Left hindlimb (tissue), 1 donor: ENCODE data around the gene CSTPP1.
"Not testable (repeated sequence)": the region's sequence is repeated elsewhere in the genome, so short reads cannot be mapped to it uniquely, and the experiment has no call there.

Experiments used
- DNase-seq: peaks from one replicate; pipeline ENCODE4 v3.0.0-alpha.2; 2018

Gene CSTPP1

DNA sequence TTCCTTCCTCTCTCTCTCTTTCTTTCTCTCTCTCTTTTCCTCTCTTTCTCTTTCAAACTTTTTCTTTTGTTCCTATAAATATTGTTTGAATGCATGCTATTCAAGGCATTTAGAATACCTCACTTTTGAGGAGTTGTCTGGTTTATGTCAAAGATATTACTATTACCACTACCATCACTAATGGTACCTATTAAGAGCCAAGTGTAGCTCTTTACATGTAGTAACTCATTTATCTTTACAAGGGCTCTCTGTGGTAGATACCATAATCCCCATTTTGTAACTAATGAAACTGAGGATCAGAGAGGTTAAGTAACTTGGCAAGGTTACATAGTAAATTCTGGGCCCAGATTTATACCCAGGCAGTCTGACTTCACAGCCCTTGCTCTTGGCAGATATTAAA, 116.0 kb downstream of the CSTPP1 start:
- DNase-seq: no peak

DNA sequence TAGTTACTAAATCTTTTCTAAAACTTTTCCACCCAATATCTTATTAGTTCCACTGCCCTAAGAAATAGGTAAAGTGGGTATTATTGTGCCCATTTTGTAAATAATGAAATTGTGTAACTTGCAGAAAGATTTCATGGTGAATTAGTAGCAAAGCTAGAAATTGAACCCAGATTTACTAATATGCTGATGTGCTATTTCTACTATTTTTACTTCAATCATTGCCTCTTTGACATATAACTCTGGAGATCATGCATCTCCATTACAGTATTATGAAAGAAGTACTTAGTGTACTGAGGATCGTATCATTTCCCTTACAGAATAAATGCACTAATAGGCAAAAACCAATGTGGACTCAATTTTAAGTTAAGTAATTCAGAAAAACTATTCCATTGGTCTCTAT, 119.0 kb downstream of the CSTPP1 start:
- DNase-seq: no peak

DNA sequence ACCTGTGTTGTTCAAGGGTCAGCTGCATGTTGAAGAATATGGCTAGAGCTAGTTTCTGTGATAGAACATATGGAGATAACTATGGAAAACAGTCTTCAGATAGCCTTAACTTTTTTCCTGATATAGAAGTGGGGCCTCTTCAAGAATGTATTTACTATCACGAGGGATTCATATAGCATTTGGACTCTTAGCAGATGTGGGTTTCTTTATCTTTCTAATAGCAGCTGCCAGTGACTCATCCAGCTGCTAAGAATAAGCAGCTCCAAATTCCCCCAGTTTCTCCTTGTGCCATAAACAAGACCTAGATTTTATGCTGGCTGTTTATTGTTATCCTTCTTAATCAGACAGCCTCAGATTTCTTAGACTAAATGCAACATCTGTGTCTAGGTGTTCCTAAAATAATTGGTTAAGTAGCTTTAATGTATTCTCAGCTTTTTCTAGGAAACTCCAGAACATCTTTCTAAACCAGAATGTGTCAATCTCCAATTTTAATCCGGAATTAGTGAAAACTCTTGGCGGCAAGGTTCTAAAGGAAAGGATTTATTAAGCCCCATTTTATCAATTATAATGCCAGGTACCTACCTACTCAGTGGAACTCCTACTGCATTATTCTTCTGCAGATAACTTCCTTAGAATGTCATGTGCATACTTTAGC, 119.8 kb downstream of the CSTPP1 start:
- no peak for DNase-seq

DNA sequence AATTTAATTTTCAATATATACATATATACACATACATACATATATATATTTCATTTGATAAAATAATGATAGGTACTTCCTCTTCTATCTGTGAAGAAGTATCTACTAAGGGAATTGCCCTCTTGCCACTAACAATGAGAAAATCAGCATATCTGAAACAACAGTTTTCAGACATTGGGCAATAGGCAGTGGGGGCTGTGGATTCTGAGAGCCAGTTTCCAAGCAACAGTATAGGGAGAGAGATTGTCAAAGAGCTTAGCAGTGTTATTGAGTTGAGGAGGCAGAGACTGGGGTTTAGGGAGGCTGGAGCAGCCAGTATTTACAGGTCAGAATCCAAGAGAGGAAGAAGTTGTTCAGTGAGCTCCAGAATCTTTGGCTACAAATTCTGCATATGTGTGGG, 120.8 kb downstream of the CSTPP1 start:
- DNase-seq: no peak

DNA sequence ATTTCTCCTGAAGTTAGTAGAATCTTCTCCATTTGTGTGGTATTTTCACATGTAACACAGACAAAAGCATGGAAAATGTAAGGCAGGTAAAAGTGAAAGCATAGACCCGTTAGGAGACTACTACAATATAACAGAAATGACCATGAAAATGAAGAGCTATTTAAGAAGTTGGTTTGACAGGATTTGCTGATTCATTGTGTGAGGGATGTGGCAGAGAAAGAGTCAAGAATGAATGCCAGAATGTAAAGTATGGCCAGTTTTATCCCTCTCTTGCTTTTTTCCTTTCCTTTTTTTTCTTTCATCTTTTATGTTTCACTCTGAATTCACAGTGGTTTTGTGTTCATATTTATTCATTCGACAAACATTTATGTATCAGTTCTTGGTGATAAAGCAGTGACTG, 124.2 kb downstream of the CSTPP1 start:
- no peak for DNase-seq

DNA sequence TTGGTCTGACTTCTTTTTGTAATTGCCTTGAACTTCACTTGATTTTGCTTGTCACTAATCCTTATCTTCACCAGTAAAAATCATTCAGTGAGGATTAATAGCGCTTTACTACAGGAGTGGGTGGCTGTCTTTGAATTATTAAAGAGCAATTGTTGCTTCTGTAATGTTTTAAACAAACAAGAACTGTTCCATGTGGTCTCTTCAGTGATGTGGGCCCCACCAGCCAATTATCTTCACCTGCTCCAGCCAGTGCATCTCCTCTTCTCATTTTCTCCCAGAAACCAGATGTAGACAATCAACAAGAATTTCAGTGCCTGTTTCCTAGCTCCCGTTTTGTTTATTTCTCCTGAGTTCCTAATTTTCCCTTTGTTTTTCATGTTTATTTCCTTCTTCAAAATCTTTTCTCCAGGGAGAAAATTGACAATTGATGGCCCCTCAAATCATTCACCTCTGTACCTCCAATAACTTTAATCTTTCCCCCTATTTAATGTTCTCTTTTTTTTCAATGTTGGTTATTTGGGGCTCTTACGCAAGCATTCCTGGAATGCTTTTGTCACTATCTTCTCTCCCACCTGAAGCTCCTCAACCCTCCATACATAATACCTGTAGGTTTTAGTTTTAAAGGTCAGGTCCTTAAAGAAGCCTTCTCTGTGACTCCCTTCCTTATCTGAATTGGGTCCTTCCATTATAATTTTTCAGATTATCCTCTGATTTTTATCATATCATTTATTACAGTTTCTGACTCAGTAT, 125.0 kb downstream of the CSTPP1 start:
- DNase-seq: no peak

DNA sequence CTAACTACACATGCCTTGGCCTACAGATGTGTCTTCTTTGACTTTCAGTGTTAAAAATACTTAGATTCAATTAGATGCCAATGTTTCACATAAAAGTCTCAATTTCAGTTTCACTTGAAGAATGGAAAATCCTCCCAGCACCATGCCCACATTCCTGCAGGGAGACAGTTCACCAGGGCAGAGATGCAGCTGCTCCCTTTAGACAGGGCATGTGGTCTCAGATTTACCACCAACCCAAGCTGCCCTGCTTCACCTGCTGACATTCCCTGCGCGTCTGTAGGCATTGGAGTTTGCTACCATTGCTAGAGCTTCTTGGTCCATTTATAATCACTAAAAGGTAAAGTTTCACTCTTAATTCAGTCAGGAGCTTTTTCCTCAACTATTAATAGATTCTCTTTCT, 126.2 kb downstream of the CSTPP1 start:
- no peak for DNase-seq

DNA sequence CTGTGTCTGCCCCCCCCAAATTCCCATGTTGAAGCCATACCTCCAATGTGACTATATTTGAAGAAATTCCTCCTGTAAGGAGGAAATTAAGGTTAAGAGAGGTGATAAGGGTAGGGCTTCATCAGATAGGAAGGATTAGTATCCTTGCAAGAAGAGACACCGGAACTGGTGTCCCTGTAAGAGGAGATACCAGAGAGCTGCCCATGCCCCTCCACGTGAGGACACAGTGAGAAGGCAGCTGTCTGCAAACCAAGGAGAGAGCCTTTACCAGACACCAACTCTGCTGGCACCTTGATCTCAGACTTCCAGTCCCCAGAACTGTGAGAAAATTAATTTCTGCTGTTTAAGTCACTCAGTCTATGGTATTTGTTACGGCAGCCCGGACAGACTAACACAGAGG, 130.8 kb downstream of the CSTPP1 start:
- no peak for DNase-seq

DNA sequence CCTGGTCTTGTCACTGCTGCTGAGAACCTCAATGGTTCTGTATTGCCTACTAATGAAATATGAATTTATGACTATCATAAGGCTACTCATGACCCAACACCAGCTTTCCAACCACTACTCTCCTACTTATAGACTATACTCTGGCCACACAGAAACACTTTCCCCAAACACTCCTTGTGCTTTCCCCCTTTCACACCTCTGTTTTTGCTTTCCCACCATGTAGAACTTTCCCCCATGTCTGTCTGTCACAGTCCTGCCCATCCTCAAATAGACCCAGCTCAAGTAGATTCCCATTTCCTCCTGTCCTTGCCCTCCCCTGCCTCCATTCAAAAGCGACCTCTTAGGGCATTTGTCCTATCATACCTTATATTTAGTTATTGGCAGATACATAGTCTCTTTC, 134.2 kb downstream of the CSTPP1 start:
- DNase-seq: no peak

DNA sequence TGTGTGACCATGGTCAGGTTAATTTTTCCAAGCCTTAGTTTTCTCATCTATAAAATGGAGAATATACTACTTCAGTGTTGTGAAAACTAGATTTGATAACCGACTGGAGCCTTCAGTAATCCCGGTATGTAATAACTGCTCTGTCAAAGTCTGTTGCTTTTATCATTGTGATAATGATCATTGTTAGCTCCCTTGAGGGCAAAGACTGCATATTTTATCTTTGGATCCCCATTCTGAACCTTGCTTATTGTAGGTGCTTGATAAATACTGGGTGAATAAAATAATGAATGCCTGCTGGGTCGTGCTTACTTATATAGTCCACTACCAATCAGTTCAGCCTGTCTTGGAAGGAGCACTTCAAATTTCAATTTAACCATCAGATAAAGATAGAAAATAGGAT, 134.8 kb downstream of the CSTPP1 start:
- no peak for DNase-seq

DNA sequence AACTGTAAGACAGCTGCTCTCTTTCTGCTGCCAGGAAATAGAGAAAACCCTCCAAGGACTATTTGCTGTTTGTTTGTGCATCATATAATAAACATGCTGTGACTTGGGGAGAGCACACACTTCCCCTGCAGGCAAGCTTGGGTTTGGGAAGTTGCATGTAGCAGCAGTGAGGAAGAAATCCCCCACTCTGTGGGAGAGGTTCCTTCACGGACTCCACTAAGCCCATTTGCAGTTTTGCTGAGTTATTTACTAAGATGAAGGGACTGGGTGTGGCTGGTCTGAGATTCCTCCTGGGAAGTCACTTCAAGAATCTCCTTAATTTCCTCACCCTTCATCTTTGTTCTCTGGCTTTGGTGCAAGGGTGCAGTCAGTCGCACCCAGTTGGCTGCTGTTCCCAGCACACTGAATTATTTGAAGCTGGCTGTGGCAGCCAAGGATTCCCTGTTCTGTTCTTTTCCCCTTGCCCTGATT, 135.3 kb downstream of the CSTPP1 start:
- peak; percentile 31 for DNase-seq

DNA sequence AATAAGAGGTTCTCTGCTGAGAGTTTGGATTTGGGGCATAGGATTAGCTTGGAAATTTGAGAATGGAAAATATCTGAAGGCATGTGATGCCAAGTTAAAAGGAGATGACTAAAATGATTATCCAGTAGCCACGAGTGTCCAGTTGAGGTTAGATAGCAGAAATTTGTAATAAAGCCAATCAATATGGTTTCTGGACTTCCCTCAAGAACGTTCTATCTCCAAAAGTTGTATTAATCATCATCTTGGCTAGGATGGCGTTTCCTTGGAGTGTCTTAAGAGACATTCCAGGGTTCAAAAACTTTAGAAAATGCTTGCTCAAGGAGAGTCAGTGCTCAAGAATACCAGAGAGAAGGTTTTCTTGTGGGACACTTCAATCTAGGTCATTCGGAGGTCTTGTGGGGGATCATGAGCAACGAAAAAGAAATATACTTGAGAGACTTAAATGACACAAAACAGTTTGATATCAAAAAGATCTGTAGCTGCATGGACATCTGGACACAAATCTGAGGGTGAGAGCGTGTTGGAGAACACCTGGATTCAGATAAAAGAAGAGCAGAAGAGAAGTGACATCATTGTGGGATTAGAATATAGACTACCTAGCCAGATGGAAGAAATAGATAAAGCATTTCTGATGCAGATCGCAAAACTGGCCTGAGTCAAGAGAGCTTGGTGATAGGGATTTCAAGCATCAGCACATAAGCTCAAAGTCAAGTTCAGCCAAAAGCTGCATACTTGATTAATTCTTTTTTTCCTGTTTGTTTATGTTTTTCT, 142.4 kb downstream of the CSTPP1 start:
- no peak for DNase-seq

DNA sequence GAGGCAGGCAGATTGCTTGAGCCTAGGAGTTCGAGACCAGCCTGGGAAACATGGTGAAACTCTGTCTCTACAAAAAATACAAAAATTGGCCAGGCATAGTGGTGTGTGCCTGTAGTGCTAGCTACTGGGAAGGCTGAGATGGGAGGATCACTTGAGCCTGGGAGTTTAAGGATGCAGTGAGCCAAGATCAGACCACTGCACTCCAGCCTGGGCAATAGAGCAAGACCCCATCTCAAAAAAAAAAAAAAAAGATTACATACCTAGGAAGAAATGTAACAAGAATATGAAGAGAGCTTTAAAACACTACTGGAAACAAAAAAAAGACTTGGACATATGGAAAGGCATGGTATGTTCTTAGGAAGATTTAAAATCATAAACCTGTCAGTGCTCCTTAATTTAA, 144.2 kb downstream of the CSTPP1 start:
- DNase-seq: not testable (repeated sequence)

DNA sequence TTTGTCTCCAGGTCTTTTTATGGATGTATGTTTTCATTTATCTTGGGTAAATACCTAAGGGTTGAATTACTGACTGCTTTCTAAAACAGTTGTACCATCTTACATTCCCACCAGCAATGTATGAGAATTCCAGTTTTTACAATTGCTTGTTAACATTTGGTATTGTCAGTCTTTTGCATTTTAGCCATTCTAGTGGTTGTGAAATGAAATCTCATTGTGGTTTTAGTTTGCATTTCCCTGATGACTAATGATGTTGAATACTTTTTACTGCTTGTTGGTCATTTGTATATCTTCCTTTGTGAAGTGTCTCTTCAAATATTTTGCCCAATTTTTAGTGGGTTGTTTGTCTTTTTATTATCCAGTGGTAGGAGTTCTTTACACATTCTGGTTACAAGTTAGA, 147.4 kb downstream of the CSTPP1 start:
- DNase-seq: no peak

DNA sequence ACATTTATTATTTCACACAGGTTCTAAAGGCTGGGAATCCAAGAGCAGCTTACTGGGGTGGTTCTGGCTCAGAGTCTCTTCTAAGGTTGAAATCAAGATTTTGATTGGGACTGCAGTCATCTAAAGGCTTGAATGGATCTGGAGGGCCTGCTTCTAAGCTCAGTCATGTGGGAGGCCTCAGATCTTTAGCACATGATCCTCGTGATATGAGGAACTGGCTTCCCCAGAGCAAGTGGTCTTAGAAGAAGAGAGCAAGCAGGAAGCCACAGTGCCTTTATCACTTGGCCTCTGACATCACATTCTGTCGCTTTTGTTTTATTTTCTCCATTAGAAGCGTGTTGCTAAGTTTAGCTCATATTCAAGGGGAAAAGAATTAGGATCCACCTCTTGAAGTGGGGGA, 151.2 kb downstream of the CSTPP1 start:
- no peak for DNase-seq

DNA sequence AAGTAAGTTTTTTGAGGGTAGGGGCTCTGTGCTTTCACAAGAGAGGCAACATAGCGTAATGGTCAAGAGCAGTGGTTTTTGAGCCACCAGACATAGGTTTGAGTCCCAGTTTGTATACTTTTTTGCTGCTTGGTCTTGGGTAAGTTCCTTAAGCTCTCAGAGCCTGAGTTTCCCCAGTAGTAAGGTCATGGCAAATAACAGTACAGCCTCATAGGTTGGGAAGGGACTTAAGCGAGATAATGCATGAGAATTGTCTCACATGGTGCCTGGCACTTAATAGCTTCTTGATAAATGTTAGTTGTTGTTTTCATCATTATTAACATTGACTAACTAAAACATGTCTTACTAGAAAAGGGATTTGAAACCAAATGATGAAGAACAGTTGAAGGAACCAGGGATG, 157.0 kb downstream of the CSTPP1 start:
- DNase-seq: no peak

DNA sequence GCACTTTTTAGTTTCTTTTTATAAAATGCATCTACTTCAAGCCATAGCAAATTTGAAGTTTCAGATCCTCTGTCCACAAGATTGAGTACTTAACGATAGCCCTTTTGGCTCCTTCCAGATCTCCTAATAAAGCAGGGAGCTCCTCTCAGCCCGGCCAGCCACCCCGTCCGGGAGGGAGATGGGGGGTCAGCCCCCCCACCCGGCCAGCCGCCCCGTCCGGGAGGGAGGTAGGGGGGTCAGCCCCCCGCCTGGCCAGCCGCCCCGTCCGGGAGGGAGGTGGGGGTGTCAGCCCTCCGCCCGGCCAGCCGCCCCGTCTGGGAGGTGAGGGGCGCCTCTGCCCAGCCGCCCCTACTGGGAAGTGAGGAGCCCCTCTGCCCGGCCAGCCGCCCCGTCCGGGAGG, 160.3 kb downstream of the CSTPP1 start:
- DNase-seq: not testable (repeated sequence)

DNA sequence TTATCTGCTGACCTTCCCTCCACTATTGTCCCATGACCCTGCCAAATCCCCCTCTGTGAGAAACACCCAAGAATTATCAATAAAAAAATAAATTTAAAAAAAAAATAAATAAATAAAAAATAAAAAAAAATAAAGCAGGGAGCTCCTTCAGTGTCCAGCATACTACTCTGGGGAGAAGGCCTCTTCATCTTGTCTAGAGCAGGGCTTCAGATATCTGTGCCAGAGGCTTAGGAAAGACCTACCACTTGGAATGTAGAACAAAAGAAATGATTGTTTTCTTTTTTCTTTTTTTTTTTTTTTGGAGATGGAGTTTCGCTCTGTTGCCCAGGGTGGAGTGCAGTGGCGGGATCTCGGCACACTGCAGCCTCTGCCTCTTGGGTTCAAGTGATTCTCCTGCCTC, 161.7 kb downstream of the CSTPP1 start:
- DNase-seq: not testable (repeated sequence)

DNA sequence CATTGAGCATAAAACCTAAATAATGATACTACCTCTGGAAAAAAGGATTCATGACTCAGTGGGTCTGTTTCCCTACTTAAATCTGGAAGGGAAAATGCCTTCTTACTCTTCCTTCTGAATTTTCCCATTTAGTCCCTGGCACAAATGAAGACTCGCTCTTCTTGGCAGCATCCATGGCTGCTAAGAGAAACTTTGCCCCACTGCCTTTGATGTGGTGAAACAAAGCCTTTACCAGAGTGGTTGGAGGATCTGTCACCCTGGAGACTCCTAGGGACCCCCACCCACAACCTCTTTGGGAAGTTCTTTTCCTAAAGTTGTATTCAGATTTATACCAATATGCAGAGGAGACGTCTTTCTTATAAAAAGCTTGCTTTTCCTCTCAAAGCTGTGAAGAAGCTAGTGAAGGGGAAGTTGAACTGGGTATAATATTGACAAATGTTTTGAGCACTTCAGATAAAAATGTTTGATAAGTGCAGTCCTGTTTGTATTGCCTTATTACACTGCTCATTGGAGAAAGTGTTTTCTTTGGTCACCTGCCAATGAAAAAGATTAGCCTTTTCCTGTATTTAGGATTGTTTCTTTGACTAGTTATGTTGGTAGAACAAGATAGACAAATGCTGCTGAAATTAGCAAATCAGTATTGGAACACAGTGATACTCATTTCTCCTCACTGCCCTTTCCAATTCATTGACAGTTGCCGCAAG, 162.8 kb downstream of the CSTPP1 start:
- DNase-seq: no peak

DNA sequence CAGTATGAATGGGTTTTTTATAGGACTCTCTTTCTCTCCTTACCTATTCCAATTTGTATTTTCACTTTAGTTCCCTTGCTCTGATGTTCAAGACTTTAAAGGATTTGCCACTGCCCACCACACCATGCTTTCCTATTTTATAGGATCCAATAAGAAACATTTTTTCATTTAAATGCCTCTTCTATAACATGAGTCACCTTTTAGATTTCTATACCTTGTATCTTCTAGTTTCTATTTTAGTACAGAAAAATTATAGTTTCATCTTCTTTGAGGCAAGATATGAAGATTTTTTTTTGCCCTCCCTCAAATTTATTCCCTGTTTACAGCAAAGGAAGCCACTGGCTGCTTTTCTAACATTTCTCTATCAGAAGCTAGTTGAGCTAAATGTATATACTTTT, 163.4 kb downstream of the CSTPP1 start:
- no peak for DNase-seq

DNA sequence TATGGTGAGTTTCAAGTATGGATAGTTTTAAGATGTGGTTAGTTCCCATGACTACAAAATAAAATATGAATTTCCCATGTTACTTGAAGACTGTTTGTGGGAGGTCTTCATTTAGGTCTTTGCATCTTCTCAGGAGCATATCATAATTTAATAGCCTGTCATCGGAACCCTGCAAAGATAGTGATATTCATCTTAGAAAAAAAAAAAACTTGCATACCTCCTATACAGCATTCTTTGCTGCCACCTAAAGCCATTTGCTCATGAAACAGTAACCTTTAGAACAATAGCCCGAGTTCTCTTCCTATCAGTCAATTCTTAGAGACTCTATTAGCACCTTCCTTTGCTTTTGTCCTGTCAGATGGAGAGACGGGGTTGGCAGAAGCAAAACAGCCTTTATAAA, 164.8 kb downstream of the CSTPP1 start:
- no peak for DNase-seq

DNA sequence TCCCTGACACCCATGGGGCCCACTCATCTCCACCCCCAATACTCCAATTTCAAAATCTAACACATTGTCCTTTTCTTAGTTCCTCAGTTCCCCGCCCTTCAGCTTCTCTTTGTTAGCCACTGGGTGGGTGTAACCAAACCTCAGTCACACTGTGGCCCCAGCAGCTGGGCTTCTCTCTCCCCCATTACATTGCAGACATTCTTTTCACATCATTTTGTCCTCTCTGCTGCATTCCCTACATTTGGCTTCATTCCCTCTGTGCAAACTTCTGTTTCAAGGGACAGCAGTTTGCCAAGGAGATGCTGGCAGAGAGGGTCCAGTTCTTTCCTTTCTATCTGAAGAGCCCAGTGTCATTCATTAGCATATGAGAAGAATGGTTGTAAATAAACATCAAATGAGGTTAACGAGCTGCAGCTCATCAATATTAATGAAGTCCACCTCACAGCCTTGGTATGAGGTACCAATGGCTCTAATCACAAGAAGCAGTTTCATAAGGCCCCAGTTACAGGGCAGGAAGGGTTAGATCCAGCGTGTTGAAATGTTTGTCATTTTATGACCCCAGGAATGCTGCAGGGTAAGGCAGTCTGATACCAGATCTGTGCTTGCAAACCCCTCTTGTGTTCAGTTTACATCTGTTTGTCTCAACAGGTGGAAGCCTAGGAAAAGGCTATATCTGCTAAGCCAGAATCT, 167.8 kb downstream of the CSTPP1 start:
- peak; percentile 76 for DNase-seq

DNA sequence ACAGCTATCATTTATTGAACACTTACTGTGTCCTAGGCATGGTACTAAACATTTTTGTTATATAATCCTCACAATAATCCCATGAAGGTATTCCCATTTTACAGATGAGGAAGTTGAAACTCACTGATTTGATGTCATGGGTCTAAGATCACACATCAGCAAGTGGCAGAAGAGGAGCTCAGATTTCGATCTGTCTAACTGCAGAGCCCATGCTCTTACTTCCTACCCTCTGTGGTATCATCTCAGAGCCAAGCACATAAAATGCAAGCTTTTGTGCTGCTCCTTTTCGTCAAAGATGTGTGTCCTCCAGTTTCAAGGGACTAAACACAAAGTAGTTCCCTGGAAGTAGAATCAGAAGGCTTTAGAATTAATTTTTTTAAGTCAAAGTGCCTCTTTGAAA, 169.0 kb downstream of the CSTPP1 start:
- DNase-seq: no peak
